SK-N-SH (cell line): ENCODE results near the gene OR51A2. TPM values are rescaled to one million over a fixed set of nuclear protein-coding genes. Genes with fewer than 3 reads are reported as not detected.

Experiments used
- CTCF ChIA-PET: fragments of 300-600, 350-600 bp; formaldehyde crosslinking; extraction: SDS; loops from one replicate; lab custom pipeline; 2021; lab: Yijun Ruan, JAX
- POLR2A ChIA-PET: fragments of 350-600 bp; sonication (Branson Sonifier 250); formaldehyde crosslinking; extraction: SDS; loops from one replicate; lab custom pipeline; 2020; ENCODE audit warnings: antibody characterized with exemption, inconsistent platforms; lab: Yijun Ruan, JAX
- DNase-seq: peaks from one replicate; pipeline ENCODE4 v3.0.0; 2012
- H2AFZ ChIP-seq: fragments of 200-600 bp; sonication (generic); 2 replicates; pipeline ENCODE4 v1.8.1; 2016; ENCODE audit warnings: antibody characterized with exemption, mild to moderate bottlenecking, low read depth
- H3F3A ChIP-seq: fragments of 200-600 bp; sonication (generic); replicated peaks from 2 replicates; pipeline ENCODE3; 2016; ENCODE audit warnings: antibody characterized with exemption, mild to moderate bottlenecking; ENCODE audit not compliant: insufficient read depth
- H3K27ac ChIP-seq, 2 experiments: fragments of 200-500 bp in 1 of 2; fragments of 200-600 bp in 1 of 2; sonication (Bioruptor generic) in 1 of 2; sonication (generic), shearing (Covaris generic) in 1 of 2; 2 replicates each; pipeline versions ENCODE4 v1.5.1 to v1.6.1; 2014 to 2016; ENCODE audit warnings: low read depth in 2 of 2, inconsistent platforms in 1 of 2, low read length in 1 of 2, mild to moderate bottlenecking in 1 of 2, mixed read lengths in 1 of 2
- H3K27me3 ChIP-seq: fragments of 200-600 bp; sonication (generic), shearing (Covaris generic); 2 replicates; pipeline ENCODE4 v1.6.1; 2016; ENCODE audit warnings: mixed run types; ENCODE audit not compliant: insufficient read depth
- H3K36me3 ChIP-seq, 2 experiments: fragments of 200-500 bp in 1 of 2; fragments of 200-600 bp in 1 of 2; sonication (Bioruptor generic) in 1 of 2; sonication (generic) in 1 of 2; replicated peaks in 1 of 2; 2 replicates each; pipeline versions ENCODE3 to v1.5.1; 2014 to 2016; ENCODE audit warnings: low read length in 1 of 2, mild to moderate bottlenecking in 1 of 2; ENCODE audit not compliant: insufficient read depth in 2 of 2, control insufficient read depth in 1 of 2
- H3K4me1 ChIP-seq, 2 experiments: fragments of 200-500 bp in 1 of 2; fragments of 200-600 bp in 1 of 2; sonication (Bioruptor generic) in 1 of 2; sonication (generic), shearing (Covaris generic) in 1 of 2; 2 replicates each; pipeline versions ENCODE4 v1.5.1 to v1.6.1; 2014 to 2016; ENCODE audit warnings: low read depth in 1 of 2, low read length in 1 of 2, mixed run types in 1 of 2; ENCODE audit not compliant: insufficient read depth in 2 of 2, control insufficient read depth in 1 of 2
- H3K4me2 ChIP-seq: fragments of 200-600 bp; sonication (generic), shearing (Covaris generic); 2 replicates; pipeline ENCODE4 v1.6.1; 2017; ENCODE audit warnings: mixed run types
- H3K4me3 ChIP-seq, 2 experiments: fragments of 200-500 bp in 1 of 2; fragments of 200-600 bp in 1 of 2; sonication (Bioruptor generic) in 1 of 2; sonication (generic), shearing (Covaris generic) in 1 of 2; 2 replicates each; pipeline versions ENCODE4 v1.5.1 to v1.8.1; 2014 to 2016; ENCODE audit warnings: low read depth in 2 of 2, inconsistent platforms in 1 of 2, low read length in 1 of 2, mild to moderate bottlenecking in 1 of 2, mixed read lengths in 1 of 2, moderate library complexity in 1 of 2
- H3K79me2 ChIP-seq: fragments of 200-600 bp; sonication (generic); 2 replicates; pipeline ENCODE4 v1.8.1; 2017; ENCODE audit warnings: mild to moderate bottlenecking; ENCODE audit not compliant: insufficient read depth
- H3K9ac ChIP-seq: fragments of 200-600 bp; sonication (generic); 2 replicates; pipeline ENCODE4 v1.6.1; 2017; ENCODE audit warnings: mixed run types
- H3K9me2 ChIP-seq: fragments of 200-600 bp; sonication (generic); 2 replicates; pipeline ENCODE4 v1.6.1; 2017; ENCODE audit warnings: mixed run types
- H3K9me3 ChIP-seq: fragments of 200-600 bp; sonication (generic); 2 replicates; pipeline ENCODE4 v1.6.1; 2017; ENCODE audit warnings: mixed run types, mild to moderate bottlenecking, moderate library complexity
- H4K20me1 ChIP-seq: fragments of 200-600 bp; sonication (generic); 2 replicates; pipeline ENCODE4 v1.6.1; 2017; ENCODE audit warnings: mild to moderate bottlenecking, mixed run types; ENCODE audit not compliant: insufficient read depth
- CHD2 ChIP-seq: fragments of 150-350 bp; IDR thresholded peaks from 2 replicates; pipeline ENCODE4 v1.6.1; 2018; ENCODE audit warnings: low read length; ENCODE audit not compliant: partially characterized antibody
- EZH2phosphoT487 ChIP-seq: fragments of 200-600 bp; sonication (generic); IDR thresholded peaks from 2 replicates; pipeline ENCODE4 v1.6.1; 2017; ENCODE audit warnings: low read depth, mixed run types, mild to moderate bottlenecking, antibody characterized with exemption, moderate library complexity, borderline replicate concordance
- FOSL2 ChIP-seq: IDR thresholded peaks from 2 replicates; pipeline ENCODE4 v1.4.0; 2012; ENCODE audit warnings: low read depth, mild to moderate bottlenecking, moderate library complexity, borderline replicate concordance
- FOXJ3 ChIP-seq: sonication (generic); formaldehyde crosslinking; IDR thresholded peaks from 2 replicates; pipeline ENCODE4 v1.5.1; 2020; ENCODE audit warnings: mild to moderate bottlenecking, missing genetic modification reagents
- FOXM1 ChIP-seq: IDR thresholded peaks from 2 replicates; pipeline ENCODE4 v1.4.0; 2012; ENCODE audit warnings: low read depth, mild to moderate bottlenecking
- GABPA ChIP-seq: IDR thresholded peaks from 2 replicates; pipeline ENCODE4 v1.4.0; 2012; ENCODE audit warnings: low read depth, mild to moderate bottlenecking
- JUND ChIP-seq: IDR thresholded peaks from 2 replicates; pipeline ENCODE4 v1.4.0; 2012
- MEF2A ChIP-seq: IDR thresholded peaks from 2 replicates; pipeline ENCODE4 v1.4.0; 2012; ENCODE audit warnings: low read depth, borderline replicate concordance
- MXI1 ChIP-seq: IDR thresholded peaks from 2 replicates; pipeline ENCODE4 v1.6.1; 2012; ENCODE audit warnings: mild to moderate bottlenecking, low read depth, low read length, improper control_type of control experiment
- NFIC ChIP-seq: IDR thresholded peaks from 2 replicates; pipeline ENCODE4 v1.4.0; 2012; ENCODE audit warnings: borderline replicate concordance
- NRF1 ChIP-seq: IDR thresholded peaks from 2 replicates; pipeline ENCODE4 v1.6.1; 2012; ENCODE audit warnings: low read depth, mild to moderate bottlenecking, low read length
- RXRA ChIP-seq: IDR thresholded peaks from 2 replicates; pipeline ENCODE4 v1.4.0; 2012; ENCODE audit warnings: low read depth, mild to moderate bottlenecking, borderline replicate concordance
- SIN3A ChIP-seq: IDR thresholded peaks from 2 replicates; pipeline ENCODE4 v1.6.1; 2012; ENCODE audit warnings: low read depth, mild to moderate bottlenecking, low read length, moderate library complexity, borderline replicate concordance
- SMC3 ChIP-seq: IDR thresholded peaks from 2 replicates; pipeline ENCODE4 v1.6.1; 2012; ENCODE audit warnings: low read depth, low read length, improper control_type of control experiment
- USF1 ChIP-seq: IDR thresholded peaks from 2 replicates; pipeline ENCODE4 v1.4.0; 2012; ENCODE audit warnings: low read depth, borderline replicate concordance
- YY1 ChIP-seq: IDR thresholded peaks from 2 replicates; pipeline ENCODE4 v1.4.0; 2012; ENCODE audit warnings: low read depth, mild to moderate bottlenecking
- ZBTB33 ChIP-seq: IDR thresholded peaks from 2 replicates; pipeline ENCODE4 v1.4.0; 2012; ENCODE audit warnings: low read depth, borderline replicate concordance
- WGBS: methylation state at CpG from one replicate; pipeline ENCODE4 v1.1.6; 2017; ENCODE audit warnings: low lambda C conversion rate; 5-methylcytosine and 5-hydroxymethylcytosine counted together
- polyA plus RNA-seq, 3 experiments: library from polyadenylated mRNA; depleted of rRNA; stranded (reverse); fragments of >200 nt; gene quantifications; 2 replicates each; pipeline ENCODE4 v1.2.3, GENCODE V29; 2012

Gene OR51A2
- polyA plus RNA-seq, 1 of the 3 experiments (the other 2 are of a cell fraction), result not detected

- TF ChIP-seq YY1 (no peak), MEF2A (no peak)
These were observed 27.2 kb upstream of the OR51A2 start (continued) for GRCh38 chr11:4982678-4983077.

GRCh38 chr11:4979036-4979435 lies 23.5 kb upstream of the OR51A2 start:
- Histone ChIP-seq H3K9ac (no peak overlapping the region), H3K9me3 (no peaks in the 10 kb centered on the region), H3K79me2 (no peaks in the 10 kb centered on the region), H3K4me3 (no peak overlapping the region), H2AFZ (no peak overlapping the region), H3K27ac (no peak overlapping the region), H4K20me1 (no peaks in the 10 kb centered on the region), H3K9me2 (no peaks in the 10 kb centered on the region), H3K4me2 (no peak overlapping the region), H3K4me1 (no peaks in the 10 kb centered on the region), H3K36me3 (no peaks in the 10 kb centered on the region), H3F3A (no peaks in the 10 kb centered on the region), H3K27me3 (no peaks in the 10 kb centered on the region)
- ChIA-PET POLR2A (no interaction called here), CTCF (no interaction called here)
- 2% methylated on average over 3 of the region's 3 CpGs for WGBS
- no peak for DNase-seq
- TF ChIP-seq FOXM1 (no peak), USF1 (no peak), FOSL2 (no peak), ZBTB33 (no peak), SIN3A (no peak), SMC3 (no peak), NFIC (no peak), NRF1 (no peak)

GRCh38 chr11:4975436-4975835 lies 19.9 kb upstream of the OR51A2 start:
- CTCF ChIA-PET, result interaction anchor here (1.2 kb wide), 1 partner anchor 16 kb away, joined by 3 read pairs; no protein-coding TSS in a partner anchor
- TF ChIP-seq GABPA (no peak), SMC3 (no peak), FOXJ3 (no peak), MEF2A (no peak), EZH2phosphoT487 (no peak), SIN3A (no peak), NRF1 (no peak), JUND (no peak), YY1 (no peak), RXRA (no peak), MXI1 (no peak), USF1 (no peak), ZBTB33 (no peak), CHD2 (no peak)

More at GRCh38 chr11:4975436-4975835, 19.9 kb upstream of the OR51A2 start:
- 1% methylated on average over 5 of the region's 5 CpGs for WGBS
- Histone ChIP-seq H3K79me2 (no peaks in the 10 kb centered on the region), H3K9me2 (no peaks in the 10 kb centered on the region), H3K4me3 (no peak overlapping the region), H3K27me3 (no peaks in the 10 kb centered on the region), H3K4me2 (no peak overlapping the region), H3K9me3 (no peaks in the 10 kb centered on the region), H3K9ac (no peak overlapping the region), H3F3A (no peaks in the 10 kb centered on the region), H3K27ac (no peak overlapping the region), H2AFZ (no peak overlapping the region), H4K20me1 (no peaks in the 10 kb centered on the region), H3K4me1 (no peaks in the 10 kb centered on the region), H3K36me3 (no peaks in the 10 kb centered on the region)
- DNase-seq, result no peak
- POLR2A ChIA-PET, result no interaction called here
